ENCODE results near the gene AHNAK2.
A peak's percentile ranks its signal among the peaks of the same experiment; 100 is the strongest.

AHNAK2 gene

GRCh38 chr14:104998801-104999200 is 20.6 kb upstream of the AHNAK2 start:
- DNase-seq: no peak
- TF ChIP-seq, protein P1, sequence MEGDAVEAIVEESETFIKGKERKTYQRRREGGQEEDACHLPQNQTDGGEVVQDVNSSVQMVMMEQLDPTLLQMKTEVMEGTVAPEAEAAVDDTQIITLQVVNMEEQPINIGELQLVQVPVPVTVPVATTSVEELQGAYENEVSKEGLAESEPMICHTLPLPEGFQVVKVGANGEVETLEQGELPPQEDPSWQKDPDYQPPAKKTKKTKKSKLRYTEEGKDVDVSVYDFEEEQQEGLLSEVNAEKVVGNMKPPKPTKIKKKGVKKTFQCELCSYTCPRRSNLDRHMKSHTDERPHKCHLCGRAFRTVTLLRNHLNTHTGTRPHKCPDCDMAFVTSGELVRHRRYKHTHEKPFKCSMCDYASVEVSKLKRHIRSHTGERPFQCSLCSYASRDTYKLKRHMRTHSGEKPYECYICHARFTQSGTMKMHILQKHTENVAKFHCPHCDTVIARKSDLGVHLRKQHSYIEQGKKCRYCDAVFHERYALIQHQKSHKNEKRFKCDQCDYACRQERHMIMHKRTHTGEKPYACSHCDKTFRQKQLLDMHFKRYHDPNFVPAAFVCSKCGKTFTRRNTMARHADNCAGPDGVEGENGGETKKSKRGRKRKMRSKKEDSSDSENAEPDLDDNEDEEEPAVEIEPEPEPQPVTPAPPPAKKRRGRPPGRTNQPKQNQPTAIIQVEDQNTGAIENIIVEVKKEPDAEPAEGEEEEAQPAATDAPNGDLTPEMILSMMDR (IDR thresholded peaks at IDR 0.05): no peak
- no peak overlapping the region for H3K4me3 Mint-ChIP-seq
- H3K36me3 Mint-ChIP-seq (ENCODE audit: low read depth): peaks cover 33% of the 10 kb centered on the region
- no peak overlapping the region for H3K27ac Mint-ChIP-seq
- peaks cover under 1% of the 10 kb centered on the region for H3K27me3 Mint-ChIP-seq (ENCODE audit: low read depth, poor library complexity)
- no peaks in the 10 kb centered on the region for H3K4me1 Mint-ChIP-seq
- H3K9me3 Mint-ChIP-seq: peaks cover 5% of the 10 kb centered on the region

DNA sequence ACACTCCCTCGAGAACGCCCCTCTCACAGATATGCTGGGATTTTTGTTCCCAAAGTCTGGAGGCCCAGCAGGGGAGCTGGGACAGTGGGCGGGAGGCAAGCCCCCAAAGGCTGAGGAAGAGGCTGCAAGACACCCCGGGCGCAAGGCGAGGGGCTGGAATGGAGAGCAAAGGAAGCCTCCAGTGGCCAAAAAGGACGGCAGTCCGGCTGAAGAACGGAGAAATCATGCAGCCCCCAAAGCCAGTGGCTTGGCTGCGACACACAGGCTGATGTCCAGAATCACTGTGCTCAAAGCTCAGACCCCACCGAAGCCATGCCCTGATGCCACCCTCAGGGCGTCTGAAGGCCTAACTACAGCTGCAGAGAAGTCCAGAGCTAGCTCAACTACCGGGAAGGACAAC is 18.3 kb upstream of the AHNAK2 start:
- H3K27me3 Mint-ChIP-seq (ENCODE audit: low read depth, poor library complexity): peaks cover 4% of the 10 kb centered on the region

GRCh38 chr14:104996032-104996431 is 17.9 kb upstream of the AHNAK2 start:
- Mint-ChIP-seq H3K4me1 (no peaks in the 10 kb centered on the region), H3K27ac (no peak overlapping the region), H3K27me3 (ENCODE audit: low read depth, poor library complexity) (peaks cover 4% of the 10 kb centered on the region), H3K9me3 (peaks cover 5% of the 10 kb centered on the region), H3K4me3 (no peak overlapping the region), H3K36me3 (ENCODE audit: low read depth) (peaks cover 56% of the 10 kb centered on the region)
- TF ChIP-seq, protein P1 (IDR thresholded peaks at IDR 0.05): no peak
- no peak for DNase-seq

More for the DNA sequence above, 18.3 kb upstream of the AHNAK2 start:
- peaks cover 56% of the 10 kb centered on the region for H3K36me3 Mint-ChIP-seq (ENCODE audit: low read depth)
- no peak overlapping the region for H3K4me3 Mint-ChIP-seq
- no peak for DNase-seq
- TF ChIP-seq, protein P1 (IDR thresholded peaks at IDR 0.05): no peak
- peaks cover 5% of the 10 kb centered on the region for H3K9me3 Mint-ChIP-seq
- no peaks in the 10 kb centered on the region for H3K4me1 Mint-ChIP-seq
- peak overlapping the region; percentile 37 for H3K27ac Mint-ChIP-seq

- peaks cover 49% of the 10 kb centered on the region for H3K36me3 Mint-ChIP-seq (ENCODE audit: low read depth)
- H3K4me1 Mint-ChIP-seq: no peaks in the 10 kb centered on the region
- peaks cover 4% of the 10 kb centered on the region for H3K27me3 Mint-ChIP-seq (ENCODE audit: low read depth, poor library complexity)
- no peak overlapping the region for H3K4me3 Mint-ChIP-seq
- H3K9me3 Mint-ChIP-seq: peaks cover 4% of the 10 kb centered on the region
- H3K27ac Mint-ChIP-seq: no peak overlapping the region
- TF ChIP-seq, protein P1 (IDR thresholded peaks at IDR 0.05): no peak
- DNase-seq: no peak
Observed at GRCh38 chr14:104994978-104995377, 16.8 kb upstream of the AHNAK2 start.

DNA sequence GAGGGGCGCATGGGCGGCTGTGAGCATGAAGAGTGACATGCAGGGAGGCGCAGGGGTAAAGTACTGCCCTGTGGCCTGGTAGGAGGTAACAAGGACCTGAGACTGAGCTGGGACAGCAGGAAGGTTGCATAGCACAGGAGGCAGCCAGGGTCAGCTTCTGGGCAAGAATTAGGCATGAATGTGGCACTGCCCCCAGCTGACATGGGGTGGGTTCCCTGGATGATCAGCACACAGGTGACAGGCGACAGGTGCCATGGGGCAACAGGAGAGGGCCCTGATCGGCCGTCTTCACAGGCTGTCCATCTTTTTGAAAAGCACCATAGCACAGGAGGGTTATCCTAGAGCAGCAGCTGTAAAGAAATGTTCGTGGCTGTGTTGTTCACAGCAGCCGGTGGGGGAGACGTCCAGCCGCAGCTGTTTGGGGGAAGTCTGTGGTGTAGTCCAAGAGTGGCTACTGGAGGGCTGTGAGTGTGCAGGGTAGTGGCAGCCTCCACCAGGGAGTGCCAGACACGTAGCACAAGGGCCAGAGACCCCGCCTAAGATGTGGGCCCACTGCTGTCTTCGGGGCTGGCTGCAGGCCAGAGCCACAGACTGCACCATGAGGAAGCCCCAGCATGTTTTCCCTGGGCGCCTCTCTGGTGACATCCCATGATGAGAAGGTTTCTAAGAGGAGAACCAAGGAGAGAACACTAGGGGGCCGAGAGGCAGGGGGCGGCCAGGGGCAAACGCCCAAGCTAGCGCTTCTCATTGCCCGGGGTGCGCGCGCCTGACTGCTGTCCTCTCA is 15.8 kb upstream of the AHNAK2 start:
- DNase-seq: no peak
- Mint-ChIP-seq H3K36me3 (ENCODE audit: low read depth) (peaks cover 39% of the 10 kb centered on the region), H3K4me1 (no peaks in the 10 kb centered on the region), H3K27me3 (ENCODE audit: low read depth, poor library complexity) (peaks cover 4% of the 10 kb centered on the region), H3K4me3 (no peak overlapping the region), H3K27ac (peak overlapping the region; percentile 59), H3K9me3 (no peaks in the 10 kb centered on the region)
- TF ChIP-seq, protein P1 (IDR thresholded peaks at IDR 0.05): no peak

GRCh38 chr14:104993306-104993705 is 15.1 kb upstream of the AHNAK2 start:
- no peaks in the 10 kb centered on the region for H3K9me3 Mint-ChIP-seq
- DNase-seq: no peak
- TF ChIP-seq, protein P1 (IDR thresholded peaks at IDR 0.05): no peak
- no peak overlapping the region for H3K4me3 Mint-ChIP-seq
- H3K27me3 Mint-ChIP-seq (ENCODE audit: low read depth, poor library complexity): peaks cover 4% of the 10 kb centered on the region
- no peaks in the 10 kb centered on the region for H3K4me1 Mint-ChIP-seq
- H3K36me3 Mint-ChIP-seq (ENCODE audit: low read depth): peaks cover 39% of the 10 kb centered on the region
- H3K27ac Mint-ChIP-seq: peak overlapping the region; percentile 89

All from nephron progenitor cell (in vitro differentiated cells).